Skeletal muscle satellite cell (primary cell): ENCODE results near the gene GRAMD1B.
"Not testable (repeated sequence)": the region's sequence is repeated elsewhere in the genome, so short reads cannot be mapped to it uniquely, and the experiment has no call there.

Experiments used
- H3K27me3 ChIP-seq: 2 replicates; pipeline ENCODE4 v1.7.0; 2013; ENCODE audit warnings: low read length; ENCODE audit not compliant: control insufficient read depth, insufficient read depth
- H3K36me3 ChIP-seq: 2 replicates; pipeline ENCODE4 v1.7.0; 2013; ENCODE audit warnings: mild to moderate bottlenecking, control low read depth, low read length; ENCODE audit not compliant: insufficient read depth
- H3K4me1 ChIP-seq: 2 replicates; pipeline ENCODE4 v1.7.0; 2013; ENCODE audit warnings: low read length; ENCODE audit not compliant: control insufficient read depth, insufficient read depth
- H3K4me2 ChIP-seq: 2 replicates; pipeline ENCODE4 v1.7.0; 2013; ENCODE audit warnings: mild to moderate bottlenecking, low read length
- H3K4me3 ChIP-seq: 2 replicates; pipeline ENCODE4 v1.7.0; 2013; ENCODE audit warnings: low read length
- H3K9ac ChIP-seq: 2 replicates; pipeline ENCODE4 v1.7.0; 2013; ENCODE audit warnings: mild to moderate bottlenecking, low read depth, low read length, moderate library complexity
- H3K9me3 ChIP-seq: replicated peaks from 2 replicates; pipeline ENCODE4 v1.7.0; 2013; ENCODE audit warnings: mild to moderate bottlenecking, control low read depth, low read length

The GRAMD1B gene

DNA sequence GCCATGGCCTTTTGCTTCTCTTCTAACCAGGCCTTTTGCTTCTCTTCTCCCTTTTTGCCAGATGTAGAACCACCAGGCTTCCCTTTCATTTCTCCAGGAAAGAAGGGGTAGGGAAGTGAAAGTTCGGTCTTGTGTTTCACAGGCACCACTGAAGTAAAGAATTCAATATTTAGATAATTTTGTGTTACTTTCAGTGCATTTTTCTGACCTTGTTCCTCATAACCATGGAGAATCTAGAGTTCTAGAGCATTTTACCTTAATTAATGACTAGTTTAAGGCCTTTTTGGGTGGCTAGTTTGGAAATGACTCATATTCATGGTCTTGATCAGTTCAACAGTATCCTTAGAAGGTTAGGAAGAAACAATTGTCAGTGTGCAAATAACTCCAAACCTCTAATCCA lies 22.7 kb downstream of the GRAMD1B start:
- Histone ChIP-seq H3K27me3 (no peaks in the 10 kb centered on the region), H3K4me1 (peaks cover 15% of the 10 kb centered on the region), H3K4me3 (no peak overlapping the region), H3K36me3 (no peaks in the 10 kb centered on the region), H3K9me3 (no peaks in the 10 kb centered on the region), H3K9ac (no peak overlapping the region), H3K4me2 (no peak overlapping the region)

GRCh38 chr11:123454060-123454651 lies 24.1 kb downstream of the GRAMD1B start:
- Histone ChIP-seq H3K36me3 (no peaks in the 10 kb centered on the region), H3K4me3 (no peak overlapping the region), H3K9me3 (no peaks in the 10 kb centered on the region), H3K9ac (no peak overlapping the region), H3K27me3 (no peaks in the 10 kb centered on the region), H3K4me2 (no peak overlapping the region), H3K4me1 (peaks cover 15% of the 10 kb centered on the region)

GRCh38 chr11:123454796-123455195 lies 24.7 kb downstream of the GRAMD1B start:
- no peaks in the 10 kb centered on the region for H3K9me3 ChIP-seq
- peaks cover 15% of the 10 kb centered on the region for H3K4me1 ChIP-seq
- no peak overlapping the region for H3K9ac ChIP-seq
- no peaks in the 10 kb centered on the region for H3K36me3 ChIP-seq
- no peak overlapping the region for H3K4me3 ChIP-seq
- no peak overlapping the region for H3K4me2 ChIP-seq
- H3K27me3 ChIP-seq = no peaks in the 10 kb centered on the region

DNA sequence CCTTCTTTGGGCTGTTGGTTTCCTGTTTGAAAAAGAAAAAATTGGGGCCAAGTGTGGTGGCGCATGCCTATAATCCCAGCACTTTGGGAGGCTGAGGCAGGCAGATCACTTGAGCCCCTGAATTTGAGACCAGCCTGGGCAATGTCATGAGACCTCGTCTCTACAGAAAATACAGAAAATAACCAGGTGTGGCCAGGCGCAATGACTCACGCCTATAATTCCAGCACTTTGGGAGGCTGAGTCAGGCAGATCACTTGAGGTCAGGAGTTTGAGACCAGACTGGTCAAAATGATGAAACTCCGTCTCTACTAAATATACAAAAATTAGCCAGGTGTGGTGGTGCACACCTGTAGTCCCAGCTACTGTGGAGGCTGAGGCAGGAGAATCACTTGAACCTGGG lies 26.4 kb downstream of the GRAMD1B start:
- not testable (repeated sequence) for H3K4me1 ChIP-seq, H3K36me3 ChIP-seq, H3K4me3 ChIP-seq, H3K9ac ChIP-seq, H3K9me3 ChIP-seq, H3K27me3 ChIP-seq, H3K4me2 ChIP-seq

DNA sequence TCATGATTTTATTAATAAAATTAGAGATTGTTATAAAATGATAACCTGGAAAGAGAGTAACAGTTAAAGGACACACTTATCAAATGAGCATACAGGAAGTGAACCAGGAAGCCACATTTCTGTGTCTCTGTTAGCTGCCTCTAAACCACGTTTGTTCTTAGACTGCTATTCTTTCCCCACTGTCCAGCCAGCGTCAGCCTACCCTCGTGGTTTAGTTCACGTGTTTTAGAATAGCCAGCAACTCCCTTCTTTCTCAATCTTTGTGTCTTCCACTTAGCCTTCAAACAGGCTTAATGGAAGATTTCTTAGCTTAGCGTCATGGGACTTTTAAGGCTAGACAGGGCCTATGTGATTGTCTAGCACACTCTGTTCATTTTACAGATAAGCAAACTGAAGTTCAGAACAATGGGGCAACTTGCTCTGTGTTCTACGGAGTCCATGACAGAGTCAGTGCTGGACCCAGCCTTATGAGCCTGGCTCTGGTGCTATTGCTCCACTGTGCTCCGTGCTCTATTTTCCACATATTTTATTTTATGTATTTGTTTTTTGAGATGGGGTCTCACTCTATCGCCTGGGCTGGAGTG lies 27.2 kb downstream of the GRAMD1B start:
- Histone ChIP-seq H3K4me3 (no peak overlapping the region), H3K36me3 (no peaks in the 10 kb centered on the region), H3K4me1 (no peaks in the 10 kb centered on the region), H3K27me3 (no peaks in the 10 kb centered on the region), H3K9me3 (no peaks in the 10 kb centered on the region), H3K4me2 (no peak overlapping the region), H3K9ac (no peak overlapping the region)

DNA sequence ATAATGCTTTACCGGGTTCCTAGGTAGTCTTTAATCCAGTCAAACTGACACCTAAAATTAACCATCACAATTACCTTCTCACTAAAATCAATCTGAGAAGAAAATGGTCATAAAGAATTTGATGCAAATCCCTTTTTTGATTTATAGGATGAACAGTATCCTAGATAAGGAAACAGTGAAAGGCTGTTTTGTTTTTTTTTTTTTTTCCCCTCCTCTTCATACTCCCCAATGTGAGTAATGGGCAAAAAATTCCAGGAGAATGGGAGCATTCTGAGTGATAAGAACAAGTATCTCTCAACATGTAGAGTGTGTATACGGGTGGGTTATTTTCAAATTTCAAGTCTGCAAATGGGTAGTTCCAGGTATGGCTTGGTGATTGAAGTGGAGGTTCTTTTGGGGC lies 28.4 kb downstream of the GRAMD1B start:
- Histone ChIP-seq H3K4me3 (no peak overlapping the region), H3K36me3 (no peaks in the 10 kb centered on the region), H3K9ac (no peak overlapping the region), H3K27me3 (no peaks in the 10 kb centered on the region), H3K9me3 (no peaks in the 10 kb centered on the region), H3K4me1 (no peaks in the 10 kb centered on the region), H3K4me2 (no peak overlapping the region)

DNA sequence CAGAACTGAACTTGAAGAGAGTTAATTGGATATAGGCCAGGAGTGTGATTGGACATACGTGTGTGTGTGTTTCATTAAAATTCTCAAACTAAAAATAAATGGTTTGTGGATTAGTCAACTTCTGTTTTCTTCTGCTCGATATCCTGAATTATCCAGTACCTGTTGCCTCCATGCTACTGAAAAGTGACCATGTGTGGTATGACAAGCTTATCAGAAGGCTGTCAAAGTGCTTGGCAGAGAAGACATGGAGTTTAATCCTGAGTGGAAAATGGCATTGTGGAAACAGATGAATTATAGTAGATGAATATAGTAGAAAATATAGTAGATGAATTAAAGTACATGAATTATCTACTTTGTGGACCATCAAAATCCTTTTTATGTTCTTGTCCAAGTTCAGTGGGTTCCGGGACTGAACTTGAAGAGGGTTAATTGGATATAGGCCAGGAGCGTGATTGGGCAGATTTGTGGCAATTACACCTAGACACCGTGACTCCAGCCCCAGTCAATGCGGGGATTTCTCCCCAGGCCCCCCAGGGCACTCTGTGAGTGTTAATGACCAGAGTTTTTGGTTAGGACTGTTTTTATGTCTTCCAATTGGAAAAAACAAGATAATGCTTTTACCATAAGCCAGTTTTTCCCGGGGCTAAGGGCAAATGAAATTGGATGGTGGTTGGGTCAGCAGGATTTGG lies 30.1 kb downstream of the GRAMD1B start:
- Histone ChIP-seq H3K4me3 (no peak overlapping the region), H3K9me3 (no peaks in the 10 kb centered on the region), H3K9ac (no peak overlapping the region), H3K36me3 (no peaks in the 10 kb centered on the region), H3K27me3 (no peaks in the 10 kb centered on the region), H3K4me1 (no peaks in the 10 kb centered on the region), H3K4me2 (no peak overlapping the region)

GRCh38 chr11:123461164-123461563 lies 31.1 kb downstream of the GRAMD1B start:
- Histone ChIP-seq H3K9ac (no peak overlapping the region), H3K36me3 (no peaks in the 10 kb centered on the region), H3K4me1 (no peaks in the 10 kb centered on the region), H3K4me3 (no peak overlapping the region), H3K9me3 (no peaks in the 10 kb centered on the region), H3K4me2 (no peak overlapping the region), H3K27me3 (no peaks in the 10 kb centered on the region)

DNA sequence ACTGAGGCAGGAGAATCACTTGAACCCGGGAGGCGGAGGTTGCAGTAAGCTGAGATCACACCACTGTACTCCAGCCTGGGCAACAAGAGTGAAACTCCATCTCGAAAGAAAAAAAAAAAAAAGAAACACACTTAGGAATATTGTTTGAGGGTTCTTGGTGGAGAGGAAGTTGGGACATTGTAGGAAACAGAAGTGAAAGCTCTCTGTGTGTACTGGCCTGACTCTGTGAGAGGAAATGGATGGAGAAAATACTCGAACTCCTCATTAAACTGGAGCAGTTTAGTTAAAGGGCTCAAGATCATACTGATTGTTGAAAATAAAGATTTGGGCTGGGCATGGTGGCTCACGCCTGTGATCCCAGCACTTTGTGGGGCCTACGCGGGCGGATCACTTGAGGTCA lies 35.6 kb downstream of the GRAMD1B start:
- not testable (repeated sequence) for H3K4me3 ChIP-seq, H3K27me3 ChIP-seq, H3K36me3 ChIP-seq, H3K9ac ChIP-seq, H3K9me3 ChIP-seq, H3K4me1 ChIP-seq, H3K4me2 ChIP-seq

DNA sequence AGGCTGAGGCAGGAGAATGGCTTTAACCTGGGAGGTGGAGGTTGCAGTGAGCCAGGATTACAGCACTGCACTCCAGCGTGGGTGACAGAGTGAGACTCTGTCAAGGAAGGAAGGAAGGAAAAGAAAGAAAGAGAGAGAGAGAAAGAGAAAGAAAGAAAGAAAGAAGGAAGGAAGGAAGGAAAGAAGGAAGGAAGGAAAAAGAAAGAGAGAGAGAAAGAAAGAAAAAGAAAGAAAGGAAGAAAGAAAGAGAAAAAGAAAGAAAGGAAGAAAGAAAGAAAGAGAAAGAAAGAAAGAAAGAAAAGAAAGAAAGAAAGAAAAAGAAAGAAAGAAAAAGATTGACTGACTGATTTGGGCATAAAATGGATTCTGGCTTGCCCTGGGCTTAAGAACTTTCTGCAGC lies 36.1 kb downstream of the GRAMD1B start:
- not testable (repeated sequence) for H3K4me2 ChIP-seq, H3K27me3 ChIP-seq, H3K4me1 ChIP-seq, H3K9ac ChIP-seq, H3K4me3 ChIP-seq, H3K36me3 ChIP-seq, H3K9me3 ChIP-seq

GRCh38 chr11:123469089-123469488 lies 39.0 kb downstream of the GRAMD1B start:
- Histone ChIP-seq H3K27me3 (no peaks in the 10 kb centered on the region), H3K4me2 (no peak overlapping the region), H3K9ac (no peak overlapping the region), H3K4me3 (no peak overlapping the region), H3K9me3 (no peaks in the 10 kb centered on the region), H3K36me3 (no peaks in the 10 kb centered on the region), H3K4me1 (peaks cover 6% of the 10 kb centered on the region)

GRCh38 chr11:123469586-123469985 lies 39.5 kb downstream of the GRAMD1B start:
- Histone ChIP-seq H3K4me3 (no peak overlapping the region), H3K9ac (no peak overlapping the region), H3K9me3 (no peaks in the 10 kb centered on the region), H3K4me1 (peaks cover 10% of the 10 kb centered on the region), H3K27me3 (no peaks in the 10 kb centered on the region), H3K4me2 (no peak overlapping the region), H3K36me3 (no peaks in the 10 kb centered on the region)
